Central memory CD8-positive, alpha-beta T cell (primary cell): Measurements from ENCODE around the gene PRSS22.

ENCODE experiments used
- ATAC-seq: fragments of 150-1000 bp; cut with Tn5 transposase; replicated peaks from 2 replicates; pipeline ENCODE4 v1.10.0; 2022; ENCODE audit warnings: mild to moderate bottlenecking, moderate FRiP score, moderate number of reproducible peaks; ENCODE audit not compliant: poor library complexity, severe bottlenecking; ENCODE audit errors: extremely low read depth
- DNase-seq, 2 donors: peaks; one replicate each; pipeline ENCODE4 v3.0.0; 2021; ENCODE audit warnings: low spot score in 2 of 2
- H3K27ac Mint-ChIP-seq: one replicate; pipeline ENCODE4 v1.8.0; 2022; ENCODE audit warnings: low read depth, mild to moderate bottlenecking, moderate library complexity, mixed read lengths
- H3K27me3 Mint-ChIP-seq: one replicate; pipeline ENCODE4 v1.8.0; 2022; ENCODE audit warnings: mixed read lengths
- H3K36me3 Mint-ChIP-seq: one replicate; pipeline ENCODE4 v1.8.0; 2022; ENCODE audit warnings: mild to moderate bottlenecking, moderate library complexity, mixed read lengths; ENCODE audit not compliant: insufficient read depth
- H3K4me1 Mint-ChIP-seq: one replicate; pipeline ENCODE4 v1.8.0; 2022; ENCODE audit warnings: mixed read lengths
- H3K4me3 Mint-ChIP-seq: one replicate; pipeline ENCODE4 v1.8.0; 2022; ENCODE audit warnings: mild to moderate bottlenecking, moderate library complexity, mixed read lengths
- H3K9me3 Mint-ChIP-seq: one replicate; pipeline ENCODE4 v1.8.0; 2022; ENCODE audit warnings: mixed read lengths

The PRSS22 gene

GRCh38 chr16:2897110-2897509 lies 39.1 kb upstream of the PRSS22 start:
- no peak for ATAC-seq
- H3K27ac Mint-ChIP-seq, result no peak overlapping the region
- H3K36me3 Mint-ChIP-seq, result no peaks in the 10 kb centered on the region
- no peak overlapping the region for H3K4me3 Mint-ChIP-seq
- no peaks in the 10 kb centered on the region for H3K9me3 Mint-ChIP-seq
- no peaks in the 10 kb centered on the region for H3K27me3 Mint-ChIP-seq
- no peak for DNase-seq
- H3K4me1 Mint-ChIP-seq, result no peaks in the 10 kb centered on the region

GRCh38 chr16:2896480-2897010 lies 38.6 kb upstream of the PRSS22 start:
- DNase-seq (no peak), ATAC-seq (no peak)
- no peaks in the 10 kb centered on the region for H3K27me3 Mint-ChIP-seq
- no peaks in the 10 kb centered on the region for H3K9me3 Mint-ChIP-seq
- no peak overlapping the region for H3K4me3 Mint-ChIP-seq
- H3K27ac Mint-ChIP-seq, result no peak overlapping the region
- H3K4me1 Mint-ChIP-seq, result no peaks in the 10 kb centered on the region
- no peaks in the 10 kb centered on the region for H3K36me3 Mint-ChIP-seq

GRCh38 chr16:2895813-2896212 lies 37.8 kb upstream of the PRSS22 start:
- H3K4me1 Mint-ChIP-seq, result no peaks in the 10 kb centered on the region
- H3K36me3 Mint-ChIP-seq, result no peaks in the 10 kb centered on the region
- ATAC-seq (no peak), DNase-seq (no peak)
- no peaks in the 10 kb centered on the region for H3K9me3 Mint-ChIP-seq
- H3K4me3 Mint-ChIP-seq, result no peak overlapping the region
- no peaks in the 10 kb centered on the region for H3K27me3 Mint-ChIP-seq
- H3K27ac Mint-ChIP-seq, result no peak overlapping the region

- H3K4me3 Mint-ChIP-seq, result no peak overlapping the region
- no peaks in the 10 kb centered on the region for H3K9me3 Mint-ChIP-seq
- no peaks in the 10 kb centered on the region for H3K27me3 Mint-ChIP-seq
- ATAC-seq, result no peak
- DNase-seq, result no peak
- no peak overlapping the region for H3K27ac Mint-ChIP-seq
- H3K36me3 Mint-ChIP-seq, result no peaks in the 10 kb centered on the region
- H3K4me1 Mint-ChIP-seq, result no peaks in the 10 kb centered on the region
These were observed 36.3 kb upstream of the PRSS22 start for GRCh38 chr16:2894231-2894630.

- ATAC-seq (no peak), DNase-seq (no peak)
- Mint-ChIP-seq H3K27me3 (no peaks in the 10 kb centered on the region), H3K36me3 (peaks cover 8% of the 10 kb centered on the region), H3K27ac (peak overlapping the region; percentile 93), H3K9me3 (no peaks in the 10 kb centered on the region), H3K4me3 (peak overlapping the region; percentile 90), H3K4me1 (peaks cover 13% of the 10 kb centered on the region)
These were observed 26.1 kb upstream of the PRSS22 start for GRCh38 chr16:2884041-2884451.

GRCh38 chr16:2883458-2883908 lies 25.5 kb upstream of the PRSS22 start:
- Mint-ChIP-seq H3K4me3 (peak overlapping the region; percentile 90), H3K9me3 (no peaks in the 10 kb centered on the region), H3K4me1 (peaks cover 13% of the 10 kb centered on the region), H3K36me3 (peaks cover 8% of the 10 kb centered on the region), H3K27ac (peak overlapping the region; percentile 93), H3K27me3 (no peaks in the 10 kb centered on the region)
- ATAC-seq, result no peak
- no peak for DNase-seq

GRCh38 chr16:2882650-2883457 lies 24.9 kb upstream of the PRSS22 start, which contains the start of gene FLYWCH2:
FLYWCH2 (plus strand) TSS chr16:2883215; CDS start chr16:2896450, 13,235 bp downstream.
- peak within 1 kb of the TSS; percentile 93 for H3K27ac Mint-ChIP-seq
- ATAC-seq (peak; percentile 94), DNase-seq (peak; percentile 100)
- H3K9me3 Mint-ChIP-seq, result no peaks in the 10 kb centered on the region
- H3K27me3 Mint-ChIP-seq, result no peaks in the 10 kb centered on the region
- peaks cover 13% of the 10 kb centered on the region for H3K4me1 Mint-ChIP-seq
- peak within 1 kb of the TSS; percentile 90 for H3K4me3 Mint-ChIP-seq
- peaks cover 8% of the 10 kb centered on the region for H3K36me3 Mint-ChIP-seq

- Mint-ChIP-seq H3K4me3 (peak overlapping the region; percentile 90), H3K27ac (peak overlapping the region; percentile 93), H3K9me3 (no peaks in the 10 kb centered on the region), H3K36me3 (peaks cover 8% of the 10 kb centered on the region), H3K27me3 (no peaks in the 10 kb centered on the region), H3K4me1 (peaks cover 13% of the 10 kb centered on the region)
- ATAC-seq (no peak), DNase-seq (no peak)
These were observed 24.0 kb upstream of the PRSS22 start for GRCh38 chr16:2881783-2882649.

- Mint-ChIP-seq H3K4me3 (no peak overlapping the region), H3K27ac (no peak overlapping the region), H3K9me3 (no peaks in the 10 kb centered on the region), H3K4me1 (peaks cover 13% of the 10 kb centered on the region), H3K27me3 (no peaks in the 10 kb centered on the region), H3K36me3 (peaks cover 8% of the 10 kb centered on the region)
- no peak for ATAC-seq
- no peak for DNase-seq
These were observed 22.0 kb upstream of the PRSS22 start for GRCh38 chr16:2879854-2880508.

GRCh38 chr16:2874912-2875362 lies 17.0 kb upstream of the PRSS22 start:
- no peak overlapping the region for H3K27ac Mint-ChIP-seq
- H3K27me3 Mint-ChIP-seq, result no peaks in the 10 kb centered on the region
- no peaks in the 10 kb centered on the region for H3K36me3 Mint-ChIP-seq
- DNase-seq, result peak; percentile 29 to 31
- no peak overlapping the region for H3K4me3 Mint-ChIP-seq
- H3K9me3 Mint-ChIP-seq, result no peaks in the 10 kb centered on the region
- H3K4me1 Mint-ChIP-seq, result no peaks in the 10 kb centered on the region
- ATAC-seq, result peak; percentile 99

GRCh38 chr16:2874032-2874911 lies 16.3 kb upstream of the PRSS22 start:
- no peak for ATAC-seq
- DNase-seq, result no peak
- Mint-ChIP-seq H3K36me3 (no peaks in the 10 kb centered on the region), H3K4me3 (no peak overlapping the region), H3K9me3 (no peaks in the 10 kb centered on the region), H3K4me1 (no peaks in the 10 kb centered on the region), H3K27me3 (no peaks in the 10 kb centered on the region), H3K27ac (no peak overlapping the region)
